Fibroblast of lung (primary cell): Measurements from ENCODE around the gene DOK4. TPM values are rescaled to one million over a fixed set of nuclear protein-coding genes. Genes with fewer than 3 reads are reported as not detected.

ENCODE experiments used
- DNase-seq, 2 donors: peaks; one replicate each; pipeline versions ENCODE4 v3.0.0 to v3.0.0-alpha.2; 2010; ENCODE audit warnings: low read depth in 2 of 2
- H2AFZ ChIP-seq: 2 replicates; pipeline ENCODE4 v1.5.1; 2012; ENCODE audit warnings: low read length, control low read depth, inconsistent platforms
- H3K27ac ChIP-seq: 2 replicates; pipeline ENCODE4 v1.5.1; 2011; ENCODE audit warnings: low read length, control low read depth; ENCODE audit not compliant: insufficient read depth
- H3K27me3 ChIP-seq: 2 replicates; pipeline ENCODE4 v1.5.1; 2011; ENCODE audit warnings: mild to moderate bottlenecking, low read length; ENCODE audit not compliant: control insufficient read depth, insufficient read depth
- H3K36me3 ChIP-seq: 2 replicates; pipeline ENCODE4 v1.5.1; 2011; ENCODE audit warnings: low read length; ENCODE audit not compliant: control insufficient read depth, insufficient read depth
- H3K4me1 ChIP-seq: 2 replicates; pipeline ENCODE4 v1.5.1; 2011; ENCODE audit warnings: low read length; ENCODE audit not compliant: control insufficient read depth, insufficient read depth; ENCODE audit errors: extremely low read depth
- H3K4me2 ChIP-seq: 2 replicates; pipeline ENCODE4 v1.5.1; 2011; ENCODE audit warnings: low read length, control low read depth; ENCODE audit not compliant: insufficient read depth; ENCODE audit errors: extremely low read depth
- H3K4me3 ChIP-seq, 4 experiments: fragments of 200-600 bp in 1 of 4; sonication (generic) in 1 of 4; replicated peaks in 1 of 4; 2 replicates each; pipeline ENCODE4 v1.5.1; 2011 to 2016; ENCODE audit warnings: low read length in 4 of 4, low read depth in 3 of 4, mild to moderate bottlenecking in 3 of 4, control low read depth in 2 of 4, inconsistent platforms in 1 of 4, mixed read lengths in 1 of 4; ENCODE audit not compliant: insufficient read depth in 1 of 4; ENCODE audit errors: control extremely low read depth in 1 of 4
- H3K79me2 ChIP-seq: 2 replicates; pipeline ENCODE4 v1.5.1; 2012; ENCODE audit warnings: mild to moderate bottlenecking, low read length, inconsistent platforms; ENCODE audit not compliant: control insufficient read depth, insufficient read depth
- H3K9ac ChIP-seq: 2 replicates; pipeline ENCODE4 v1.5.1; 2011; ENCODE audit warnings: mild to moderate bottlenecking, low read length, control low read depth; ENCODE audit not compliant: insufficient read depth
- H3K9me3 ChIP-seq: 2 replicates; pipeline ENCODE4 v1.5.1; 2012; ENCODE audit warnings: low read depth, low read length; ENCODE audit not compliant: control insufficient read depth, insufficient read depth
- H4K20me1 ChIP-seq: 2 replicates; pipeline ENCODE4 v1.5.1; 2011; ENCODE audit warnings: low read length; ENCODE audit not compliant: control insufficient read depth, insufficient read depth; ENCODE audit errors: extremely low read depth
- CTCF ChIP-seq, 2 donors: IDR thresholded peaks in 1 of 2; conservative IDR thresholded peaks in 1 of 2; 1 replicate in 1 of 2; 2 replicates in 1 of 2; pipeline ENCODE4 v1.5.1; 2011 to 2012; ENCODE audit warnings: low read length in 2 of 2, control low read depth in 1 of 2, inconsistent platforms in 1 of 2, low read depth in 1 of 2, mild to moderate bottlenecking in 1 of 2
- EZH2 ChIP-seq: IDR thresholded peaks from 2 replicates; pipeline ENCODE4 v1.5.1; 2012; ENCODE audit warnings: low read length, control low read depth, mild to moderate bottlenecking; ENCODE audit errors: missing control alignments
- polyA plus RNA-seq, 2 donors: library from polyadenylated mRNA; depleted of rRNA in 1 of 2; stranded (reverse) in 1 of 2; unstranded in 1 of 2; fragments of >200 nt; gene quantifications; 2 replicates each; pipeline ENCODE4 v1.2.1, GENCODE V29; 2011 to 2012; ENCODE audit warnings: missing spikeins in 1 of 2
- total RNA-seq: library from RNA; depleted of rRNA; stranded (reverse); fragments of >200 nt; gene quantifications from 2 replicates; pipeline ENCODE4 v1.2.1, GENCODE V29; 2014

The DOK4 gene
- total and polyA plus RNA-seq, 2 donors (not counting 1 experiment from before 2014, with no cell fraction given), result 12.6 to 15.0 TPM

GRCh38 chr16:57505169-57505568 is 18.9 kb upstream of the DOK4 start:
- H3K9me3 ChIP-seq, result no peaks in the 10 kb centered on the region
- peaks cover 10% of the 10 kb centered on the region for H3K27me3 ChIP-seq
- H4K20me1 ChIP-seq, result no peaks in the 10 kb centered on the region
- no peaks in the 10 kb centered on the region for H3K4me1 ChIP-seq
- no peak overlapping the region for H3K27ac ChIP-seq
- no peak overlapping the region for H3K4me3 ChIP-seq
- H2AFZ ChIP-seq, result no peak overlapping the region
- H3K36me3 ChIP-seq, result no peaks in the 10 kb centered on the region
- H3K9ac ChIP-seq, result no peak overlapping the region
- H3K79me2 ChIP-seq, result no peaks in the 10 kb centered on the region
- no peak for DNase-seq
- H3K4me2 ChIP-seq, result no peak overlapping the region
- TF ChIP-seq EZH2, result no peak
- TF ChIP-seq CTCF (conservative IDR thresholded peaks at IDR 0.05 in 1 of 2, IDR thresholded peaks at IDR 0.05 in 1 of 2; ENCODE audit: low read depth in 1 of 2, low read length in 2 of 2), result no peak

GRCh38 chr16:57504491-57504890 is 18.2 kb upstream of the DOK4 start:
- Histone ChIP-seq H3K27ac (no peak overlapping the region), H3K4me2 (no peak overlapping the region), H2AFZ (no peak overlapping the region), H3K79me2 (no peaks in the 10 kb centered on the region), H3K36me3 (no peaks in the 10 kb centered on the region), H3K4me3 (no peak overlapping the region), H4K20me1 (no peaks in the 10 kb centered on the region), H3K9me3 (no peaks in the 10 kb centered on the region), H3K9ac (no peak overlapping the region), H3K27me3 (peaks cover 10% of the 10 kb centered on the region), H3K4me1 (no peaks in the 10 kb centered on the region)
- TF ChIP-seq CTCF (conservative IDR thresholded peaks at IDR 0.05 in 1 of 2, IDR thresholded peaks at IDR 0.05 in 1 of 2; ENCODE audit: low read depth in 1 of 2, low read length in 2 of 2) (no peak), EZH2 (no peak)
- DNase-seq, result no peak

- DNase-seq, result no peak
- H3K27ac ChIP-seq, result no peak overlapping the region
- TF ChIP-seq CTCF (conservative IDR thresholded peaks at IDR 0.05 in 1 of 2, IDR thresholded peaks at IDR 0.05 in 1 of 2; ENCODE audit: low read depth in 1 of 2, low read length in 2 of 2) (no peak), EZH2 (no peak)
- H3K4me3 ChIP-seq, result no peak overlapping the region
- H3K79me2 ChIP-seq, result no peaks in the 10 kb centered on the region
- H4K20me1 ChIP-seq, result no peaks in the 10 kb centered on the region
- H3K36me3 ChIP-seq, result no peaks in the 10 kb centered on the region
- H3K9ac ChIP-seq, result no peak overlapping the region
- peaks cover 10% of the 10 kb centered on the region for H3K27me3 ChIP-seq
- no peak overlapping the region for H2AFZ ChIP-seq
- H3K9me3 ChIP-seq, result no peaks in the 10 kb centered on the region
- H3K4me1 ChIP-seq, result no peaks in the 10 kb centered on the region
- H3K4me2 ChIP-seq, result no peak overlapping the region
These were observed 17.7 kb upstream of the DOK4 start for GRCh38 chr16:57504001-57504400.
